H1 (cell line): Measurements from ENCODE around the gene DISC1. TPM values are rescaled to one million over a fixed set of nuclear protein-coding genes. Genes with fewer than 3 reads are reported as not detected.

Experiments used
- CTCF ChIA-PET: fragments of 300-600 bp; sonication (Branson Sonifier 250); formaldehyde crosslinking; loops from one replicate; lab custom pipeline; 2021; ENCODE audit not compliant: partially characterized antibody; lab: Charles Lee
- POLR2A ChIA-PET: fragments of 300-600 bp; sonication (Branson Sonifier 250); formaldehyde crosslinking; loops from one replicate; lab custom pipeline; 2021; ENCODE audit warnings: inconsistent platforms; ENCODE audit not compliant: partially characterized antibody; lab: Charles Lee
- DNase-seq, 2 experiments: peaks; one replicate each; pipeline versions ENCODE4 v3.0.0 to v3.0.0-alpha.2; 2010 to 2022; ENCODE audit warnings: low spot score in 2 of 2, low read depth in 1 of 2, mixed read lengths in 1 of 2
- FAIRE-seq: peaks from 2 replicates; lab custom pipeline; 2011; peaks lifted over from hg19 to GRCh38; lab: Jason Lieb, UNC
- H2AFZ ChIP-seq: 2 replicates; pipeline ENCODE4 v1.8.1; 2012; ENCODE audit warnings: low read length, inconsistent platforms
- H2AK5ac ChIP-seq: 2 replicates; pipeline ENCODE4 v1.6.1; 2013; ENCODE audit warnings: low read depth, low read length
- H2BK120ac ChIP-seq: replicated peaks from 2 replicates; pipeline ENCODE3; 2013; ENCODE audit warnings: low read depth, low read length, inconsistent platforms
- H2BK12ac ChIP-seq: 2 replicates; pipeline ENCODE4 v1.6.1; 2013; ENCODE audit warnings: low read depth, low read length
- H2BK15ac ChIP-seq: 2 replicates; pipeline ENCODE4 v1.6.1; 2013; ENCODE audit warnings: low read length
- H2BK20ac ChIP-seq: 2 replicates; pipeline ENCODE4 v1.6.1; 2013; ENCODE audit warnings: low read length
- H2BK5ac ChIP-seq: 2 replicates; pipeline ENCODE4 v1.6.1; 2013; ENCODE audit warnings: low read depth, low read length
- H3K14ac ChIP-seq: 2 replicates; pipeline ENCODE4 v1.6.1; 2013; ENCODE audit warnings: inconsistent platforms; ENCODE audit not compliant: insufficient read length
- H3K18ac ChIP-seq: 2 replicates; pipeline ENCODE4 v1.6.1; 2013; ENCODE audit warnings: low read length; ENCODE audit errors: extremely low read depth
- H3K23ac ChIP-seq: 2 replicates; pipeline ENCODE4 v1.6.1; 2013; ENCODE audit warnings: inconsistent platforms; ENCODE audit not compliant: insufficient read length
- H3K23me2 ChIP-seq: 2 replicates; pipeline ENCODE4 v1.6.1; 2013; ENCODE audit warnings: low read depth, low read length
- H3K27ac ChIP-seq: 2 replicates; pipeline ENCODE4 v1.6.1; 2011; ENCODE audit warnings: low read depth, low read length, inconsistent platforms
- H3K27me3 ChIP-seq, 4 experiments: replicated peaks in 1 of 4; 1 replicate in 1 of 4; 2 replicates in 3 of 4; pipeline versions ENCODE4 v1.6.1 to v1.8.1; 2011 to 2013; ENCODE audit warnings: low read length in 3 of 4, mild to moderate bottlenecking in 3 of 4, inconsistent platforms in 2 of 4, mixed read lengths in 2 of 4, moderate library complexity in 1 of 4; ENCODE audit not compliant: control insufficient read depth in 3 of 4, insufficient read depth in 3 of 4; ENCODE audit errors: extremely low read depth in 1 of 4
- H3K36me3 ChIP-seq, 4 experiments: 2 replicates each; pipeline versions ENCODE4 v1.6.1 to v1.8.1; 2011 to 2013; ENCODE audit warnings: mild to moderate bottlenecking in 4 of 4, low read length in 3 of 4, moderate library complexity in 2 of 4, control low read depth in 1 of 4, inconsistent platforms in 1 of 4; ENCODE audit not compliant: insufficient read depth in 4 of 4, control insufficient read depth in 2 of 4
- H3K4ac ChIP-seq: replicated peaks from 2 replicates; pipeline ENCODE3; 2013; ENCODE audit warnings: low read length, low read depth, mixed read lengths, inconsistent platforms; ENCODE audit not compliant: insufficient read length
- H3K4me1 ChIP-seq, 4 experiments: replicated peaks in 1 of 4; 1 replicate in 1 of 4; 2 replicates in 3 of 4; pipeline versions ENCODE4 v1.6.1 to v1.8.1; 2011 to 2013; ENCODE audit warnings: low read length in 3 of 4, inconsistent platforms in 2 of 4, mixed read lengths in 1 of 4; ENCODE audit not compliant: insufficient read depth in 4 of 4, control insufficient read depth in 3 of 4
- H3K4me2 ChIP-seq, 2 experiments: 2 replicates each; pipeline versions ENCODE4 v1.6.1 to v1.8.1; 2011 to 2013; ENCODE audit warnings: low read depth in 2 of 2, low read length in 2 of 2, control low read depth in 1 of 2, inconsistent platforms in 1 of 2, mild to moderate bottlenecking in 1 of 2; ENCODE audit not compliant: insufficient read depth in 1 of 2
- H3K4me3 ChIP-seq, 4 experiments: fragments of 200-600, 300-600 bp in 1 of 4; sonication (generic), shearing (Covaris generic), sonication (Bioruptor Twin) in 1 of 4; 2 replicates each; pipeline versions ENCODE4 v1.5.1 to v1.8.1; 2011 to 2016; ENCODE audit warnings: low read length in 4 of 4, low read depth in 3 of 4, control low read depth in 2 of 4, inconsistent platforms in 2 of 4, mild to moderate bottlenecking in 2 of 4, mixed read lengths in 1 of 4, moderate library complexity in 1 of 4; ENCODE audit not compliant: insufficient read depth in 2 of 4; ENCODE audit errors: extremely low read depth in 1 of 4
- H3K56ac ChIP-seq: replicated peaks from 2 replicates; pipeline ENCODE3; 2013; ENCODE audit warnings: low read depth, mild to moderate bottlenecking, mixed read lengths, low read length, inconsistent platforms; ENCODE audit not compliant: insufficient read length
- H3K79me1 ChIP-seq: 2 replicates; pipeline ENCODE4 v1.6.1; 2013; ENCODE audit warnings: low read depth, low read length, control low read depth
- H3K79me2 ChIP-seq, 2 experiments: 2 replicates each; pipeline versions ENCODE4 v1.6.1 to v1.8.1; 2012 to 2013; ENCODE audit warnings: low read length in 2 of 2, mild to moderate bottlenecking in 2 of 2, inconsistent platforms in 1 of 2; ENCODE audit not compliant: insufficient read depth in 2 of 2, control insufficient read depth in 1 of 2
- H3K9ac ChIP-seq, 4 experiments: replicated peaks in 1 of 4; 1 replicate in 1 of 4; 2 replicates in 3 of 4; pipeline versions ENCODE4 v1.6.1 to v1.8.1; 2011 to 2013; ENCODE audit warnings: low read depth in 3 of 4, low read length in 3 of 4, control low read depth in 2 of 4, mild to moderate bottlenecking in 2 of 4, moderate library complexity in 2 of 4, inconsistent platforms in 1 of 4; ENCODE audit errors: extremely low read depth in 1 of 4
- H3K9me3 ChIP-seq, 2 experiments: 2 replicates each; pipeline versions ENCODE4 v1.6.1 to v1.8.1; 2012 to 2013; ENCODE audit warnings: mild to moderate bottlenecking in 2 of 2, moderate library complexity in 2 of 2, control low read depth in 1 of 2, inconsistent platforms in 1 of 2, low read depth in 1 of 2, low read length in 1 of 2, mixed read lengths in 1 of 2; ENCODE audit not compliant: insufficient read depth in 2 of 2
- H4K20me1 ChIP-seq, 2 experiments: replicated peaks in 1 of 2; 2 replicates each; pipeline versions ENCODE3 to v1.8.1; 2011 to 2013; ENCODE audit warnings: inconsistent platforms in 2 of 2, low read length in 2 of 2, mild to moderate bottlenecking in 1 of 2; ENCODE audit not compliant: insufficient read depth in 2 of 2, control insufficient read depth in 1 of 2
- H4K5ac ChIP-seq: 2 replicates; pipeline ENCODE4 v1.6.1; 2013; ENCODE audit warnings: low read length, low read depth, mixed read lengths, inconsistent platforms; ENCODE audit not compliant: insufficient read length
- H4K8ac ChIP-seq: 2 replicates; pipeline ENCODE4 v1.8.0; 2013; ENCODE audit warnings: mild to moderate bottlenecking, moderate library complexity, low read length, inconsistent platforms; ENCODE audit not compliant: insufficient read depth; ENCODE audit errors: extremely low read depth
- H4K91ac ChIP-seq: replicated peaks from 2 replicates; pipeline ENCODE3; 2013; ENCODE audit warnings: low read length, mixed read lengths, inconsistent platforms; ENCODE audit not compliant: insufficient read length
- ATF2 ChIP-seq: IDR thresholded peaks from 2 replicates; pipeline ENCODE4 v1.6.1; 2012; ENCODE audit warnings: low read length, inconsistent platforms
- CEBPB ChIP-seq: IDR thresholded peaks from 2 replicates; pipeline ENCODE4 v1.6.1; 2012; ENCODE audit warnings: low read depth, low read length
- CTBP2 ChIP-seq: IDR thresholded peaks from 2 replicates; pipeline ENCODE4 v1.7.0; 2011; ENCODE audit warnings: borderline replicate concordance, mild to moderate bottlenecking, moderate library complexity, mixed read lengths, low read length; ENCODE audit not compliant: insufficient read depth, insufficient read length
- EGR1 ChIP-seq: IDR thresholded peaks from 2 replicates; pipeline ENCODE4 v1.6.1; 2011; ENCODE audit warnings: low read depth, low read length, borderline replicate concordance
- EP300 ChIP-seq, 2 experiments: IDR thresholded peaks; 1 replicate in 1 of 2; 2 replicates in 1 of 2; pipeline ENCODE4 v1.6.1; 2011 to 2012; ENCODE audit warnings: low read depth in 2 of 2, low read length in 2 of 2, mild to moderate bottlenecking in 2 of 2, borderline replicate concordance in 1 of 2, inconsistent platforms in 1 of 2, moderate library complexity in 1 of 2
- GTF2F1 ChIP-seq: IDR thresholded peaks from 2 replicates; pipeline ENCODE4 v1.6.1; 2012; ENCODE audit warnings: low read depth, low read length, improper control_type of control experiment, borderline replicate concordance
- KDM1A ChIP-seq: fragments of 200-600, 300-600 bp; sonication (generic); IDR thresholded peaks from 2 replicates; pipeline ENCODE4 v1.7.1; 2016; ENCODE audit warnings: mild to moderate bottlenecking, low read length, borderline replicate concordance
- SIRT6 ChIP-seq: IDR thresholded peaks from one replicate; pipeline ENCODE4 v1.7.1; 2012; ENCODE audit warnings: low read length, inconsistent platforms
- SIX5 ChIP-seq: IDR thresholded peaks from 2 replicates; pipeline ENCODE4 v1.6.1; 2011; ENCODE audit warnings: mild to moderate bottlenecking, low read depth, low read length
- SP1 ChIP-seq: IDR thresholded peaks from 2 replicates; pipeline ENCODE4 v1.6.1; 2011; ENCODE audit warnings: low read depth, low read length
- WGBS, 2 experiments: shearing (Covaris generic) in 1 of 2; methylation state at CpG; one replicate each; pipeline versions ENCODE4 v1.1.6 to v1.1.7; 2013 to 2015; ENCODE audit warnings: low lambda C conversion rate in 2 of 2, mixed read lengths in 2 of 2, inconsistent platforms in 1 of 2, low coverage in 1 of 2, missing lambda C conversion rate in 1 of 2; ENCODE audit not compliant: insufficient replicate concordance in 2 of 2, insufficient coverage in 1 of 2, insufficient read length in 1 of 2; ENCODE audit errors: extremely low coverage in 1 of 2, missing lambda C conversion rate in 1 of 2; 5-methylcytosine and 5-hydroxymethylcytosine counted together
- polyA plus RNA-seq, 7 experiments: library from polyadenylated mRNA; depleted of rRNA in 3 of 7; stranded (reverse) in 5 of 7; unstranded in 2 of 7; fragments of >200 nt in 5 of 7; fragments of 200-250 nt in 2 of 7; gene quantifications; 1 replicate in 5 of 7; 2 replicates in 1 of 7; 4 replicates in 1 of 7; pipeline versions ENCODE4 v1.2.1 to v1.2.3, GENCODE V29; 2011 to 2013; ENCODE audit warnings: missing spikeins in 2 of 7, mixed read lengths in 2 of 7
- total RNA-seq: library from RNA; stranded (reverse); fragmentation: NEBNext Ultra II Directional; extraction: Animal tissue kit (Norgen Biotek cat#: 25700); gene quantifications from 2 replicates; pipeline ENCODE4 v1.2.1, GENCODE V29; 2021

DISC1 gene
- total and polyA plus RNA-seq, 2 of the 8 experiments (the other 6 are each of a cell fraction or from before 2014, with no cell fraction given) = 1.1 to 3.5 TPM

- Histone ChIP-seq H2AK5ac (no peak overlapping the region), H2BK120ac (no peak overlapping the region), H3K36me3 (no peaks in the 10 kb centered on the region), H3K23ac (no peak overlapping the region), H3K79me2 (no peaks in the 10 kb centered on the region), H2BK12ac (no peak overlapping the region), H3K4me1 (peaks cover 0 to 18% (median 5%) of the 10 kb centered on the region in 4 experiments; a peak in 4 of 7 replicates), H4K5ac (no peak overlapping the region), H3K4me2 (no peak overlapping the region), H3K9me3 (no peaks in the 10 kb centered on the region), H3K27me3 (no peaks in the 10 kb centered on the region), H3K79me1 (no peaks in the 10 kb centered on the region; the same call in 1 of the 2 replicates), H2AFZ (no peak overlapping the region), H3K14ac (no peak overlapping the region), H3K18ac (no peak overlapping the region), H2BK20ac (no peak overlapping the region), H3K56ac (no peak overlapping the region), H2BK15ac (no peak overlapping the region), H3K4me3 (no peak overlapping the region), H3K23me2 (no peaks in the 10 kb centered on the region), H4K20me1 (no peaks in the 10 kb centered on the region), H2BK5ac (no peak overlapping the region), H3K9ac (no peak overlapping the region), H3K4ac (no peak overlapping the region), H3K27ac (no peak overlapping the region), H4K91ac (no peak overlapping the region), H4K8ac (no peak overlapping the region)
- FAIRE-seq (peak; percentile 19), DNase-seq (no peak)
- TF ChIP-seq EP300 (IDR thresholded peaks at IDR 0.05; ENCODE audit: borderline replicate concordance in 1 of 2, low read depth in 2 of 2, low read length in 2 of 2) (no peak), SIRT6 (no peak), SIX5 (no peak), ATF2 (no peak), SP1 (no peak), EGR1 (no peak), GTF2F1 (no peak), CEBPB (no peak), CTBP2 (no peak), KDM1A (no peak)
- POLR2A ChIA-PET = no interaction called here
- CTCF ChIA-PET = no interaction called here
- WGBS, 2 experiments = 81% methylated on average over 5 of the region's 5 CpGs; no CpG with 5 or more reads in 1 of the 2 experiments
Observed at GRCh38 chr1:231860221-231861088, 233.9 kb downstream of the DISC1 start.
